GM12891 (cell line): ENCODE results near the gene HECTD2. TPM values are rescaled to one million over a fixed set of nuclear protein-coding genes. Genes with fewer than 3 reads are reported as not detected.
"Not testable (repeated sequence)": the region's sequence is repeated elsewhere in the genome, so short reads cannot be mapped to it uniquely, and the experiment has no call there.

Experiments
- DNase-seq: peaks from one replicate; pipeline ENCODE4 v3.0.0; 2011; ENCODE audit warnings: low spot score; ENCODE audit not compliant: insufficient read length
- FAIRE-seq: peaks from 2 replicates; lab custom pipeline; 2011; peaks lifted over from hg19 to GRCh38; lab: Jason Lieb, UNC
- PAX5 ChIP-seq: IDR thresholded peaks from 2 replicates; pipeline ENCODE4 v1.6.1; 2011; ENCODE audit warnings: low read length, moderate library complexity, mild to moderate bottlenecking; ENCODE audit not compliant: insufficient read depth, severe bottlenecking
- POLR2A ChIP-seq: IDR thresholded peaks from 2 replicates; pipeline ENCODE4 v1.6.1; 2011; ENCODE audit warnings: low read depth, low read length, control low read depth
- POLR2AphosphoS5 ChIP-seq: IDR thresholded peaks from 2 replicates; pipeline ENCODE4 v1.6.1; 2011; ENCODE audit warnings: low read depth, low read length, control low read depth
- POU2F2 ChIP-seq: IDR thresholded peaks from 2 replicates; pipeline ENCODE4 v1.6.1; 2011; ENCODE audit warnings: low read depth, mild to moderate bottlenecking, control low read depth, low read length, moderate library complexity
- SPI1 ChIP-seq: IDR thresholded peaks from 2 replicates; pipeline ENCODE4 v1.6.1; 2011; ENCODE audit warnings: low read depth, low read length, control low read depth
- TAF1 ChIP-seq: IDR thresholded peaks from 2 replicates; pipeline ENCODE4 v1.6.1; 2011; ENCODE audit warnings: low read depth, low read length, control low read depth
- polyA plus RNA-seq: library from polyadenylated mRNA; unstranded; fragments of >200 nt; gene quantifications from one replicate; pipeline ENCODE4 v1.2.1, GENCODE V29; 2012; ENCODE audit warnings: low read depth, missing spikeins, inconsistent platforms; ENCODE audit not compliant: missing spikeins

Gene HECTD2
- 0.69 TPM for polyA plus RNA-seq

DNA sequence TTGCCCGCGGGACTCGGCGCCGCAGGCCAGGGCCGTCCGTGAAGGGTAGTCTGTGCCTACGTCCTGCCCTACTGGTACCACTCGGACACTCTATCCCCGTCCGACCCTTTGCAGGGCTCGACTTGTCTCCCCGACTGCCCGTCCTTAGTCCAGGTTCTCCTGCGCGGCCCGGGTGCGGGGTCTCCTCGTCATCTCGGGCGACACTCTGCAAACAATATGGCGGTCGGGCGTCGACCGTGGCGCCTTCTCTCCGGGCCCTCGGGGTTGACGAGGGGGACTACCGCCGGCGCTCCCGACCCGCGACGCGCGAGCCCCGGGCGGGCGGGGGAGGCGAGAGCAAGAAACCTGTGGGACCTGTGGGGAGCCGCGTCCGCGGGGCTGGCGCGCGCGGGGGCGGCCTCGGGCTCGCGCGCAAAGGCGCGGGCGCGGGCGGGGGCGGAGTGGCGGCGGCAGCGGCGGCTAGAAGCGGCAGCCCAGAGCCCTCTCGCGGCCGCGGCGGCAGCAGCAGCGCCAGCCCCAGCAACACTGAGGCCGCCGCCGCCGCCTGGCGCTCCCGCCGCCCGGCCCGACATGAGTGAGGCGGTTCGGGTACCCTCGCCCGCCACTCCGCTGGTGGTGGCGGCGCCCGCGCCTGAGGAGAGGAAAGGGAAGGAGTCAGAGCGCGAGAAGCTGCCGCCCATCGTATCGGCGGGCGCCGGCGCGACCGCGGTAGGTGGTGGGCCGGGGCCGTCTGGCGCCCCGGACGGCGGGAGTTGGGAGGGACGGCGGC lies at the start of gene HECTD2:
HECTD2 (plus strand) TSS at position 476 of the 769 bp plus-strand sequence; CDS start at position 571, 95 bp downstream.
- FAIRE-seq: peak; percentile 88
- TF ChIP-seq SPI1: no peak
- TF ChIP-seq POU2F2: peak; percentile 21; the same call in 1 of the 2 replicates
- peak; percentile 49 for TF ChIP-seq TAF1
- TF ChIP-seq PAX5: no peak
- TF ChIP-seq POLR2A: no peak
- peak; percentile 64; the same call in 1 of the 2 replicates for TF ChIP-seq POLR2AphosphoS5
- DNase-seq: peak; percentile 72

GRCh38 chr10:91360461-91360860 lies 49.7 kb upstream of the HECTD2 start:
- no peak for DNase-seq
- FAIRE-seq: no peak
- TF ChIP-seq POU2F2 (no peak), POLR2AphosphoS5 (no peak), SPI1 (no peak), POLR2A (no peak), TAF1 (no peak), PAX5 (no peak)

- not testable (repeated sequence) for FAIRE-seq, DNase-seq
Observed at GRCh38 chr10:91365519-91365918, 44.6 kb upstream of the HECTD2 start.

DNA sequence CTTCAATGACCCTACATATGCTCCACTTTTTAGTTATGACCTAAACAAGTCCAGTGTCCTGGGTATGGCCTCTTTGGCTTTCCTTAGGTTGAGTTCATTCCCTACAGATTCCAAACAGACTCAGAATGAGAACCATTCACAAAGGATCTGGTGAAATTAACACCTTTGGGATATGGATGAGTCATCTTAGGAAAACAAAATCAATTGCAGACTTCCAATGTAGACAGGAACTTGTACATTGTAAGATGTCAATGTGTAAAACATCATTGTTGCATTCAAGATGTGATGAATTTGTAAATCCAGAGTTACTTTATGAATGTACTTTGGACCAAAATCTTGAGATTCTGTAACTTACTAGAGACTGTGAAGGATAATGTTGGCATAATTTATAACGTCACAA lies 43.4 kb upstream of the HECTD2 start:
- no peak for FAIRE-seq
- DNase-seq: no peak
- no peak for TF ChIP-seq POLR2AphosphoS5

DNA sequence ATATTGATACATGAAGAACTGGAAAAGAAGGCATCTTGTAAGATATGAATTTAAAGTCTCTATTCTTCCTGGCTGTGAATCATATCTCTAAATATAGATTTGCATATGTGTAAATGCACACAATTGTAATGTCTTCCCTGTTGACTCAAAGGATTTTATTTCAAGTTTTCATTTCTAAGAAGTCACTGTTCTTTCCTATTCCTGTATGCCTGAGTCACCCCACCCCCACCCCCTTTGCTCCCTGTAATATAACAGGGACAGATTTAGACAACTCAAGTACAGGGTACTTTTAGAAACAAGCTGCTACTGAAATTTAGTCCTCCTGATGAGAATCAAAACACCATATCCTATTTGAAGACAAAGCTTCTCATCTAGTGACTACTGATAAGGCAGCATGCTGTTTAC lies 43.0 kb upstream of the HECTD2 start:
- TF ChIP-seq POLR2AphosphoS5: no peak
- no peak for TF ChIP-seq TAF1
- no peak for TF ChIP-seq POU2F2
- no peak for TF ChIP-seq SPI1
- TF ChIP-seq PAX5: no peak
- no peak for TF ChIP-seq POLR2A
- DNase-seq (no peak), FAIRE-seq (no peak)

DNA sequence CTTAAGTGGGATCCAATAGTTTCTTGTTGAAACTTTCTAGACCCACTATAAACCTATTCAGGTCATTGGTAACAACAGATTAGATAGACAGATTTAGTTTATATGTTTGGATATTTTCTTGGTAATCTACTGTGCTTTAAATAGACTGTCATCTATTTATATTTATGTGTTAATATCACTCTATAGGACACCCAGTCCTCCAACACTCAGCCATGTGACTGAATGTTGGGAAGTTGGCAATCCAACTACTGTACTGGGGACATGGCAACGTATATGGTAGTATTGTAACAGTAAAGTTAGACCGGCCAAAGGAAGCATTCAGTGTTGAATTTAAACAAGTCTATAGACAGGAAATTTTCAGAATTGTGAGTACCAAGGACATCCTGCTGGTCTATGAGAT lies 42.6 kb upstream of the HECTD2 start:
- TF ChIP-seq POLR2AphosphoS5: no peak
- no peak for TF ChIP-seq TAF1
- no peak for TF ChIP-seq SPI1
- TF ChIP-seq POLR2A: no peak
- TF ChIP-seq PAX5: no peak
- TF ChIP-seq POU2F2: no peak
- no peak for FAIRE-seq

DNA sequence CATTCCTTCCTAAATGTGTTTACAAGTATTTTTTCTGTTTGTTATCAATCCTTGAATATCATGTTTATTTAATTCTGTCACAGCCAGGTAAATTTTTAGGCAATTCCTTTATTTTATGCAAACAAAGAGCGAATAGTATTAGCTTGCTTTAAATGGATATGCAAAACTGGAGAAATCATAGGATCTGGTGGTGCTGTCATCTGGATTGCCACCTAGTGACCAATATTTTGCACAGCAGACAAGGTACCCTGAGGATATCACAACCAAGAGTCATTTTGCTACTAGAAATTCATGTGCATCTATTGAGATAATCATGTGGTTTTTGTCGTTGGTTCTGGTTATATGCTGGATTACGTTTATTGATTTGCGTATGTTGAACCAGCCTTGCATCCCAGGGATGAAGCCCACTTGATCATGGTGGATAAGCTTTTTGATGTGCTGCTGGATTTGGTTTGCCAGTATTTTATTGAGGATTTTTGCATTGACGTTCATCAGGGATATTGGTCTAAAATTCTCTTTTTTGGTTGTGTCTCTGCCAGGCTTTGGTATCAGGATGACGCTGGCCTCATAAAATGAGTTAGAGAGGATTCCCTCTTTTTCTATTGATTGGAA lies 40.1 kb upstream of the HECTD2 start:
- DNase-seq, FAIRE-seq: not testable (repeated sequence)

More for the DNA sequence above, 42.6 kb upstream of the HECTD2 start:
- DNase-seq: no peak

GRCh38 chr10:91374052-91374451 lies 36.1 kb upstream of the HECTD2 start:
- FAIRE-seq: no peak
- DNase-seq: no peak
- no peak for TF ChIP-seq TAF1
- no peak for TF ChIP-seq POU2F2
- no peak for TF ChIP-seq SPI1
- TF ChIP-seq PAX5: no peak
- no peak for TF ChIP-seq POLR2AphosphoS5
- no peak for TF ChIP-seq POLR2A

- DNase-seq (no peak), FAIRE-seq (no peak)
- TF ChIP-seq SPI1 (no peak), TAF1 (no peak), POLR2A (no peak), PAX5 (no peak), POU2F2 (no peak), POLR2AphosphoS5 (no peak)
Observed at GRCh38 chr10:91378061-91378460, 32.1 kb upstream of the HECTD2 start.

DNA sequence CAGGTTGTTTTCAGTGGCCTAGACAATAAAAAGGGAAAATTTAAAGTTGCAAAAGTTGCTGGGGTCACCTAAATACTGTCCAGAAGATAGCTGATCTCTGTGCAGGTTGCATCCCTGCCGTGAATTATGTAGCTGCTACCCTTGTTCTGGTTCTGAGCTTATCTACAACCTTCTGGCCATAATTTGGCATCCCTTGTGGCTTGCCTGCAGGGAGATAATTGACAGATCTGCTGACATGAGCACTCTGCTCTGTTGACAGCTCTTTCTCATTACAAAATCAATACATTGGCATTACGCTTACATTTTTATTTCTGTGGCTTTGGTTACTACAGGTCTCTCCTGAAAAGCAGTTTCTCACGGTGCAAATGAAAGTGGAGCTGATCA lies 29.3 kb upstream of the HECTD2 start:
- no peak for TF ChIP-seq POU2F2
- no peak for TF ChIP-seq PAX5
- TF ChIP-seq POLR2A: no peak
- TF ChIP-seq TAF1: no peak
- no peak for TF ChIP-seq SPI1
- no peak for TF ChIP-seq POLR2AphosphoS5
- no peak for DNase-seq
- no peak for FAIRE-seq
